Measurements from ENCODE around the gene FMNL3.

DNA sequence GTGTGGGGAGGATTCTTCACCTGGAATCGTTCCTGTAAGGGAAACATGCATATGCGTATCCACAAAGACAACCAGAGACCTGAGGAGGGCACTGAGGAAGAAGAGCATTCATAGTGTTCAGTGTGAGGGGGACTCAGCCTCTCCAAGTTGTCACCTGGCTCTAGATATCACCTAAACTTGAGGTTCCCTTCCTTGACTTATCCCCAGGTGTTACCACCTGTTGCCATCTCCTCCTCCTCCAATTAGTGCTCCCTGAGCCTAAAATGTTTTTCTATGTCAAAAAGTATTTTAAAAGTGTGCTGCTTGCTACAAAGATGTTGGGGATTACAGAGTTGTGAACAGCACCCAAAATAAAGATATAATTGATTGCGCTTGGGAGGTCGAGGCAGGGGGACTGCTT lies 41.0 kb downstream of the FMNL3 start:
- TF ChIP-seq, protein P1, sequence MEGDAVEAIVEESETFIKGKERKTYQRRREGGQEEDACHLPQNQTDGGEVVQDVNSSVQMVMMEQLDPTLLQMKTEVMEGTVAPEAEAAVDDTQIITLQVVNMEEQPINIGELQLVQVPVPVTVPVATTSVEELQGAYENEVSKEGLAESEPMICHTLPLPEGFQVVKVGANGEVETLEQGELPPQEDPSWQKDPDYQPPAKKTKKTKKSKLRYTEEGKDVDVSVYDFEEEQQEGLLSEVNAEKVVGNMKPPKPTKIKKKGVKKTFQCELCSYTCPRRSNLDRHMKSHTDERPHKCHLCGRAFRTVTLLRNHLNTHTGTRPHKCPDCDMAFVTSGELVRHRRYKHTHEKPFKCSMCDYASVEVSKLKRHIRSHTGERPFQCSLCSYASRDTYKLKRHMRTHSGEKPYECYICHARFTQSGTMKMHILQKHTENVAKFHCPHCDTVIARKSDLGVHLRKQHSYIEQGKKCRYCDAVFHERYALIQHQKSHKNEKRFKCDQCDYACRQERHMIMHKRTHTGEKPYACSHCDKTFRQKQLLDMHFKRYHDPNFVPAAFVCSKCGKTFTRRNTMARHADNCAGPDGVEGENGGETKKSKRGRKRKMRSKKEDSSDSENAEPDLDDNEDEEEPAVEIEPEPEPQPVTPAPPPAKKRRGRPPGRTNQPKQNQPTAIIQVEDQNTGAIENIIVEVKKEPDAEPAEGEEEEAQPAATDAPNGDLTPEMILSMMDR (IDR thresholded peaks at IDR 0.05; ENCODE audit: insufficient read depth, low read depth, low read length), result no peak
- TF ChIP-seq EZH2 (IDR thresholded peaks at IDR 0.05; ENCODE audit: insufficient read depth, low read length), result no peak

Data from astrocyte (in vitro differentiated cells and primary cell).